Body of pancreas (tissue), 4 donors: ENCODE results near the gene GLIS1. TPM values are rescaled to one million over a fixed set of nuclear protein-coding genes. Genes with fewer than 3 reads are reported as not detected.
A peak's percentile ranks its signal among the peaks of the same experiment; 100 is the strongest.

Experiments
- ATAC-seq: fragments of 150-250 bp; one replicate; pipeline ENCODE4 v1.9.1; 2016
- DNase-seq, 4 donors: peaks; one replicate each; pipeline ENCODE4 v3.0.0-alpha.2; 2019
- H3K27ac ChIP-seq, 4 donors: fragments of 200-600 bp; sonication (generic); 1 replicate in 3 of 4; 2 replicates in 1 of 4; pipeline versions ENCODE4 v1.5.1 to v1.6.1; 2016 to 2019; ENCODE audit warnings: mild to moderate bottlenecking in 1 of 4, mixed read lengths in 1 of 4, moderate library complexity in 1 of 4
- H3K27me3 ChIP-seq, 2 donors: fragments of 200-600 bp; sonication (generic); one replicate each; pipeline ENCODE4 v1.6.0; 2016; ENCODE audit warnings: mild to moderate bottlenecking in 1 of 2
- H3K36me3 ChIP-seq, 2 donors: fragments of 200-600 bp; sonication (generic); replicated peaks in 1 of 2; 2 replicates each; pipeline ENCODE4 v1.5.1; 2016; ENCODE audit warnings: low read depth in 2 of 2; ENCODE audit not compliant: insufficient read depth in 1 of 2
- H3K4me1 ChIP-seq: fragments of 200-600 bp; sonication (generic); one replicate; pipeline ENCODE4 v1.6.0; 2016
- H3K4me3 ChIP-seq, 2 donors: fragments of 200-600 bp; sonication (generic); 1 replicate in 1 of 2; 2 replicates in 1 of 2; pipeline ENCODE4 v1.5.1; 2016 to 2019
- H3K9me3 ChIP-seq, 3 donors: fragments of 200-600 bp; sonication (generic); 1 replicate in 2 of 3; 2 replicates in 1 of 3; pipeline ENCODE4 v1.5.1; 2016
- POLR2A ChIP-seq, 3 donors: fragments of 450-650 bp; IDR thresholded peaks; one replicate each; pipeline ENCODE4 v1.6.1; 2016; ENCODE audit warnings: antibody characterized with exemption in 3 of 3, mild to moderate bottlenecking in 2 of 3
- WGBS, 2 donors: methylation state at CpG; one replicate each; pipeline ENCODE4 v1.1.5; 2017; 5-methylcytosine and 5-hydroxymethylcytosine counted together
- intact Hi-C: fragments of 100-400 bp; cut with DNase I; formaldehyde crosslinking; loops from one replicate; pipeline ENCODE4 v1.15.1; 2023
- total RNA-seq, 2 donors: library from RNA; depleted of rRNA; stranded (reverse); fragments of >200 nt; gene quantifications; one replicate each; pipeline ENCODE4 v1.1.0, GENCODE V29; 2016
- TF ChIP-seq, protein P1 (sequence below), 7 experiments: fragments of 450-650 bp in 4 of 7; fragments of 200-600 bp in 3 of 7; sonication (generic) in 3 of 7; IDR thresholded peaks; one replicate each; pipeline ENCODE4 v1.5.1; 2016 to 2019; ENCODE audit warnings: antibody characterized with exemption in 7 of 7

GLIS1 gene
- total RNA-seq, 2 donors from 2014 or later: 0.33 TPM; not detected in 1

DNA sequence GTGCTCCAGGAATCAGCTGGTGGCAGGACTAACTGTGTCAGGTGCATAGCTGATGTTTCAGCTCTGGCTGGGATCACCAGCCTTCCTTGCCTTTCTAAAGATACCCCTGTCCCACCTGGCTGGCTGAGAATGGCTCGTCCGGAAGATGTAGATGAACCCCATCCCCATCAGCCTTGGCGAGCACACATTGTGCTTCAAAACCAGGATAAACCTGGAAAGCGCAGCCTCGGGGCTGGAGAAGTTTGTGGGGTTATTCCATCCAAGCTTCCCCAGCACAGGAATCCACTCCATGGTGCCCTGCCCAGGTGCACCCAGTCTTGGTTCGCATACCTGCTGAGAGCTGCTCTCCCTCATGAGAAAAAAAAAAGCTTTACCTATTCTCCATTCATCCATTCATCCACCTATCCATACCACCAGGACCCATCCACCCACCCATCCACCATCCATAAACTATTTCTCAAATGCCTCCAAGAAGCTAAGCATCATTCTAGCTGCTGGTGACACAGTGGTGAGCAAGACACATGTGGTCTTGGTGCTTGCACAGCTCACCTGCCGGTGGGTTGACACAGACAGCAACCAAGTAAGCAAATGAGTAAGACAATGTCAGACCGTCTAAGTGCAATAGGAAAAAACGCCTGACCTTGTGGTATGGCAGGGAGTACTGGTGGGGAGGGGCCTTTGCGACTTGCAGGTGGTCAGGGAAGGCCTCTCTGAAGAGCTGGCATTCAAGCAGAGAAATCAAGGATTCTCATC, 185.8 kb downstream of the GLIS1 start:
- no peak for ATAC-seq

DNA sequence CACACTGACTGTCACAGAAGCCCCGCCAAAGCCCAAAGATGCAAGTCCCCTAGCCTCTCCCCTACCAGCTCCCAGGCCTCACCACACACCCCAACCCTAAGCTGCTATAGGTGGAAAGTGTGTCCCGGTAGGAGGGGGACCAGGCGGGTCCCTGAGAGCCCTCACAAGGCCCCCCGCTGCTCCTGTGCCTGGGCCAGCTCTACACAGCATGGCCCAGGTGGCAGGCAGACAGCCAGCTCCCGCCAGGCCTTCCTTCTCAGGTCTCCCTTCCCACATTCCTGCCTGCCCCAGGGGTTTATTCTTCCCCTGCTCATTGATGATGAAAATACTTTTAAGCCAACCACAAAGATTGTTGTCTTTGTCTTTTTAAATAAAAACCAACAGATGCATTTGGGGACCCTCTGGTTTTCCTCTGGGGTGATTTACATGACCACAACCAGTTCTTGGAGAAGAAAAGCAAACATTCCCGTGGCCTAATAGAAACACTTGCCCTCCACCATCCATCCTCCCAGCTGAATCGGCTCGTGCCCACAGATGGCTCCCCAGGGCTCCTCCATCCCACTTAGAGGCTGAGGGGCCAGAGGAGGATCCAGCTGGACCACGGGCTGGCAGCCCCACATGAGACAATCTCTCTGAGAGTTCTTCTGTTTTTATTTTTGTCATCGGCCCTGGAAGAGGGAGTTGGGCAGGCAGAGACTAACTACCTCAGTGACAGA, 186.7 kb downstream of the GLIS1 start:
- DNase-seq (peak in 2 of 4 donors; percentile 4 to 6), ATAC-seq (no peak)
- intact Hi-C loops: no loop called here
- H3K4me3 ChIP-seq: no peak overlapping the region
- WGBS, 2 donors: 66 to 68% methylated on average over 10 of the region's 10 CpGs
- no peak overlapping the region for H3K27ac ChIP-seq
- TF ChIP-seq, protein P1, sequence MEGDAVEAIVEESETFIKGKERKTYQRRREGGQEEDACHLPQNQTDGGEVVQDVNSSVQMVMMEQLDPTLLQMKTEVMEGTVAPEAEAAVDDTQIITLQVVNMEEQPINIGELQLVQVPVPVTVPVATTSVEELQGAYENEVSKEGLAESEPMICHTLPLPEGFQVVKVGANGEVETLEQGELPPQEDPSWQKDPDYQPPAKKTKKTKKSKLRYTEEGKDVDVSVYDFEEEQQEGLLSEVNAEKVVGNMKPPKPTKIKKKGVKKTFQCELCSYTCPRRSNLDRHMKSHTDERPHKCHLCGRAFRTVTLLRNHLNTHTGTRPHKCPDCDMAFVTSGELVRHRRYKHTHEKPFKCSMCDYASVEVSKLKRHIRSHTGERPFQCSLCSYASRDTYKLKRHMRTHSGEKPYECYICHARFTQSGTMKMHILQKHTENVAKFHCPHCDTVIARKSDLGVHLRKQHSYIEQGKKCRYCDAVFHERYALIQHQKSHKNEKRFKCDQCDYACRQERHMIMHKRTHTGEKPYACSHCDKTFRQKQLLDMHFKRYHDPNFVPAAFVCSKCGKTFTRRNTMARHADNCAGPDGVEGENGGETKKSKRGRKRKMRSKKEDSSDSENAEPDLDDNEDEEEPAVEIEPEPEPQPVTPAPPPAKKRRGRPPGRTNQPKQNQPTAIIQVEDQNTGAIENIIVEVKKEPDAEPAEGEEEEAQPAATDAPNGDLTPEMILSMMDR (IDR thresholded peaks at IDR 0.05): no peak
- TF ChIP-seq POLR2A (IDR thresholded peaks at IDR 0.05): no peak
- H3K4me1 ChIP-seq: no peaks in the 10 kb centered on the region
- H3K36me3 ChIP-seq: no peaks in the 10 kb centered on the region
- H3K27me3 ChIP-seq: no peaks in the 10 kb centered on the region
- no peaks in the 10 kb centered on the region for H3K9me3 ChIP-seq

More for the DNA sequence above, 185.8 kb downstream of the GLIS1 start:
- H3K9me3 ChIP-seq: no peaks in the 10 kb centered on the region
- no peaks in the 10 kb centered on the region for H3K27me3 ChIP-seq
- DNase-seq: no peak
- no peak overlapping the region for H3K4me3 ChIP-seq
- no peak for TF ChIP-seq POLR2A (IDR thresholded peaks at IDR 0.05)
- TF ChIP-seq, protein P1 (IDR thresholded peaks at IDR 0.05): no peak
- no peaks in the 10 kb centered on the region for H3K4me1 ChIP-seq
- intact Hi-C loops: no loop called here
- no peak overlapping the region for H3K27ac ChIP-seq
- H3K36me3 ChIP-seq: no peaks in the 10 kb centered on the region
- WGBS, 2 donors: 73 to 85% methylated on average over 10 of the region's 10 CpGs

DNA sequence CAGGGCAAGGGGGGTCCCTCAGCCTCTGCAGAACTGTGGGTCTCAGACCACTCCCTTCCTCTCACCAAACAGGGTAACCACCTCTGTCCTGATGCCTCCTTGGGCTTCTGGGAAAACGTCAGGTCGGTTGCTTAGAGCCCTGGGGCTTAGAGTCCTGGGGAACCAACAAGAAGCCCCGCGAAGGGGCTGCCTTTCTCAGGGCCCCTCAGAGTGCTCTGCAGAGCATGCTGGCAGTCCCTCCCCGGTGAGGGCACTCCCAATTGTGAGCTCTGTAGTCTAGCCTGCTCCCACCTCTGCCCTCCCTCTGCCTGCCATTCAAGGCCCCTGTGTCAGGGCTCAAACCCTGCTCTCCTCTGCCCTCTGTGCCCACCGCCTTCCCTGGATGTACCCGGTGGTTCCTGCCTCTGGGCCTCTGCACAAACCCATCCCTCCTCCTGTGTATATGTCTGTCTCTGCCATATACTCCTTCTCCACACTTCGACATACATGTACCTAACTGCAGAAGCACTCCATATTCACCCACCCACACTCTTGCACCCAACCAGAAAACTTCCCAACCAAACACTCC, 187.5 kb downstream of the GLIS1 start:
- Histone ChIP-seq H3K27ac (no peak overlapping the region), H3K27me3 (no peaks in the 10 kb centered on the region), H3K36me3 (no peaks in the 10 kb centered on the region), H3K4me1 (no peaks in the 10 kb centered on the region), H3K9me3 (no peaks in the 10 kb centered on the region), H3K4me3 (no peak overlapping the region)
- WGBS, 2 donors: 71 to 79% methylated on average over 7 to 8 of the region's 8 CpGs
- intact Hi-C loops: no loop called here
- TF ChIP-seq, protein P1 (IDR thresholded peaks at IDR 0.05): no peak
- TF ChIP-seq POLR2A (IDR thresholded peaks at IDR 0.05): no peak
- DNase-seq (peak in 2 of 4 donors; percentile 1 to 3), ATAC-seq (no peak)

DNA sequence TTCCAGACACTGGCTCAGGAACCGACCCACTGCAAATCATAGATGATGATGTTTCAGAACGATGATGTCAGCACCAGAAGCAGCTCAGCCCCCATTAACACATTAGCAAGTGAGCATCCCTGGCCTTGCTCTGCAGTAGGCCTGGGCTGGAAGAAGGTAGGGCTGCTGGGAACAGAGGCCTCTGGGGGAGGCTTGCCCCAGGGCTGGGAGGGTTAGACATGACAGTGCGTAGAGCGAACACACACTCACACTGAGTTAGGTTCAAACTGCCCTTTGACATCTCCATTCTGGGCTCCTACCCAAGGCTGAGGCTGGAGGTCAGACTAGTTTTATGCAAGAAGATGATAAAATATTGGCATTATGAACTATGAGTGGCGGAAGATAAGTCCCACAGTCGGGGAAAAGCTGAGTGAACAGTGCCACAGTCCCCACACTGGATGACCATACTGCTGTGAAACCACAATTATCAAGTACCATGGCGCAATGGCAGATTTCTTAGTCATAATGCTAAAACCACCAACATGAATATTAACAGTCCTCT, 188.7 kb downstream of the GLIS1 start:
- Histone ChIP-seq H3K9me3 (no peaks in the 10 kb centered on the region), H3K36me3 (no peaks in the 10 kb centered on the region), H3K4me3 (no peak overlapping the region), H3K27ac (no peak overlapping the region), H3K27me3 (no peaks in the 10 kb centered on the region), H3K4me1 (no peaks in the 10 kb centered on the region)
- peak in 3 of 4 donors; percentile 5 to 16 (median 10) for DNase-seq
- 67 to 69% methylated on average over 6 to 7 of the region's 7 CpGs for WGBS, 2 donors
- TF ChIP-seq POLR2A (IDR thresholded peaks at IDR 0.05): no peak
- TF ChIP-seq, protein P1 (IDR thresholded peaks at IDR 0.05): no peak
- ATAC-seq: peak; percentile 33
- intact Hi-C loops: no loop called here
